GM21529 (cell line): ENCODE results near the gene PPP6R2.
A peak's percentile ranks its signal among the peaks of the same experiment; 100 is the strongest.
"Not testable (repeated sequence)": the region's sequence is repeated elsewhere in the genome, so short reads cannot be mapped to it uniquely, and the experiment has no call there.

Source experiments
- ATAC-seq: cut with Tn5 transposase; IDR thresholded peaks from one replicate; pipeline ENCODE4 v1.9.1; 2021; ENCODE audit not compliant: unreplicated experiment

Gene PPP6R2

DNA sequence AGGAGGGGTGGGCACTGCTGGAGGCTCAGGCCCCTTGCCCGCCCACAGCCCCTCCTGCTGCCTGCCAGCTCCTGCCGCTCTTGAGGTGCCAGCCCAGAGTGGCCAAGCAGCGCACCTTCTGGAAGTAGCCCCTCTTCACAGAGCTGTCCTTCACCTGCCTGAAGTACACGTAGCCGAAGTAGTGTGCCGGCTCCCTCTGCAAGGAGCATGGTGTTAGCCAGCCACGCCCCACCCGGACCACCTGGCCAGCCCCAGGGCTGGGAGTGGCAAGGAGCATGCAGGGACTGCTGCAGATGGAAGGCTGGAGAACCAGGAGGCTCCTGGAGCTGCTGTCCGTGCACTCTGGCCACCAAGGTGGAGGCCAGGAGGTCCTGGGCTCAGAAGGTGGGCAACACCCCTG, 25.9 kb upstream of the PPP6R2 start:
- no peak for ATAC-seq

GRCh38 chr22:50317674-50318073, 25.5 kb upstream of the PPP6R2 start:
- no peak for ATAC-seq

- no peak for ATAC-seq
Measured at GRCh38 chr22:50318356-50318697, 24.8 kb upstream of the PPP6R2 start.

GRCh38 chr22:50318698-50319411, 24.3 kb upstream of the PPP6R2 start:
- ATAC-seq: no peak

GRCh38 chr22:50319503-50319951, 23.6 kb upstream of the PPP6R2 start:
- ATAC-seq: no peak

DNA sequence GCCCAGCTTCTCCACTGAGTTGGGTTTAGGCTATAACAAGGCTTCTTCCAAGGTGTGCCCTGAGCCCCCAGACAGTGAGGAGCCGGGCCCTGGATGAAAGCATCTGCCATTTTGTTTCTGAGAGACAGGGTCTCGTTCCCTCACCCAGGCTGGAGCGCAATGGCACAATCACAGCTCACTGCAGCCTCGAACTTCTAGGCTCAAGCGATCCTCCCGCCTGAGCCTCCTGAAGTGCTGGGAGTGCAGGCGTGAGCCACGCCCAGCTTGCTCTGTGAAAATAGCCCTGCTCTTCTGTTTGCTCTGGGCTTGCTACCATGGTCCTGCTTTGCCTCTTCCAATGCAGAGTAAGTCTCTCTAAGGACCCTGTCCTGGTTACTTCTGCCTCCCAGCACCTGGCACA, 23.0 kb upstream of the PPP6R2 start:
- no peak for ATAC-seq

GRCh38 chr22:50320671-50321325, 22.3 kb upstream of the PPP6R2 start:
- no peak for ATAC-seq

DNA sequence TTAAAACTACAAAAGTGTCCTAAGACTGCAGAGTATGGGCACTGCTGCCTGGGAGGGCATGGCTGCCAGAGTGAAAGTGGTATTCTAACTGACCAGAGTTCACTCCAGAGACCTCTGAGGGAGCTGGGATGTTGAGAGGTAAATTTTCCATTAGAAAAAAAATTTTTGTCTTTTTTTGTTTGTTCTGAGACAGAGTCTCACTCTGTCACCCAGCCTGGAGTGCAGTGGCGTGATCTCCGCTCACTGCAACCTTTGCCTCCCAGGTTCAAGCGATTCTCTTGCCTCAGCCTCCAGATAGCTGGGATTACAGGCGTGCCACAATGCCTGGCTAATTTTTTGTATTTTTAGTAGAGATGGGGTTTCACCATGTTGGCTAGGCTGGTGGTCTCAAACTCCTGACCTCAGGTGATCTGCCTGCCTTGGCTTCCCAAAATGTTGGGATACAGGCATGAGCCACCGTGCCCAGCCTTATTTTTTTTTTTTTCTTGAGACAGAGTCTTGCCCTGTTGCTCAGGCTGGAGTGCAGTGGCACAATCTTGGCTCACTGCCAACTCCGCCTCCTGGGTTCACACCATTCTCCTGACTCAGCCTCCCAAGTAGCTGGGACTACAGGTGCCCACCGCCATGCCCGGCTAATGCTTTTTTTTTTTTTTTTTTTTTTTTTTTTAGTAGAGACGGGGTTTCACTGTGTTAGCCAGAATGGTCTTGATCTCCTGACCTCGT, 20.6 kb upstream of the PPP6R2 start:
- ATAC-seq: not testable (repeated sequence)

DNA sequence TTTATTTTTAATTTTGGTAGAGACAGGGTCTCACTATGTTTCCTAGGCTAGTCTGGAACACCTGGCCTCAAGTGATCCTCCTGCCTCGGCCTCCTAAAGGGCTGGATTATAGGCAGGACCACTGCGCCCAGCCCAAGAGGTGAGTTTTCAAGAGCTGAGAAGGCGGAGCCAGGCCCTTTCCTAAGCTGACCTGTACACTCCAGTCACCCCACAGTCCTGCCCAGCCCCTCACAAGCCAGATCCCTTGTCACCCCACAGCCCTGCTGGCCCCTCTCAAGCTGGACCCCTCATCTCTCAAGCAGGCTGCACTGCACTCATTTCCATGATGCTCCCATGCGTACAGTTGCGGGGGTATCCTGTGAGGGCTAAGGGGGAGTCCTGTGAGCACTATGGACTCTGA, 19.2 kb upstream of the PPP6R2 start:
- ATAC-seq: no peak

DNA sequence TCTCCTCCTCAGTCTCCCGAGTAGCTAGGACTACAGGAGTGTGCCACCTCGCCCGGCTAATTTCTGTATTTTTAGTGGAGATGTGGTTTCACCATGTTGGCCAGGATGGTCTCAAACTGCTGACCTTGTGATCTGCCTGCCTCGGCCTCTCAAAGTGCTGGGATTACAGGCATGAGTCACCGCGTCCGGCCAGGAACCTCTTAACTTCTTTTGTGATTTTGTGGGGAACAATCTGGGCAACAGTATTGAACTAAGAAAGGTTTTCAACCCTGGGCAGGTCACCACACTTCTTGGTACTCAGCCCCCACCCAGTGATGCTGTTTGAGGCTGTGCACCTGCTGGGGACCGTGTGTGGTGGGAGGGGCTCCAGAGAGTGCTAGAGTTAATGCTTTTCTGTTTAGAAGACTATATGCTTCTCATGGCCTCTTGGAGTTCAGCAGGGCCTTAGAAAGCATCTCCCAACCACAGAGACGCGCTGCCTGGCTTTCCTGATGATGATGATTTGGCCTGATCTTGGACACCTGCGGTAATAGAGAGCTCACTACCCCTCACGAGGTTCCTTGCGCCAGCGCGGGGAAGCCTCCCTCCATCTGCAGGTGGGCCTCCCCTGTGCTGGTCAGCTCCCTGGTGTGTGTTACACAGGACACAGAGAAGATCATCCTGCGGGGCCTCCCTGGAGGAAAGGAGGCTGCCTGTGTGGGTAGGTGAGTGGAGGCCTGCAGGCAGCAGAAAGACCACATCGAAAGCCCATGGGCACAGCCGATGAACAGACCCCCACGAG, 17.5 kb upstream of the PPP6R2 start:
- ATAC-seq: no peak

DNA sequence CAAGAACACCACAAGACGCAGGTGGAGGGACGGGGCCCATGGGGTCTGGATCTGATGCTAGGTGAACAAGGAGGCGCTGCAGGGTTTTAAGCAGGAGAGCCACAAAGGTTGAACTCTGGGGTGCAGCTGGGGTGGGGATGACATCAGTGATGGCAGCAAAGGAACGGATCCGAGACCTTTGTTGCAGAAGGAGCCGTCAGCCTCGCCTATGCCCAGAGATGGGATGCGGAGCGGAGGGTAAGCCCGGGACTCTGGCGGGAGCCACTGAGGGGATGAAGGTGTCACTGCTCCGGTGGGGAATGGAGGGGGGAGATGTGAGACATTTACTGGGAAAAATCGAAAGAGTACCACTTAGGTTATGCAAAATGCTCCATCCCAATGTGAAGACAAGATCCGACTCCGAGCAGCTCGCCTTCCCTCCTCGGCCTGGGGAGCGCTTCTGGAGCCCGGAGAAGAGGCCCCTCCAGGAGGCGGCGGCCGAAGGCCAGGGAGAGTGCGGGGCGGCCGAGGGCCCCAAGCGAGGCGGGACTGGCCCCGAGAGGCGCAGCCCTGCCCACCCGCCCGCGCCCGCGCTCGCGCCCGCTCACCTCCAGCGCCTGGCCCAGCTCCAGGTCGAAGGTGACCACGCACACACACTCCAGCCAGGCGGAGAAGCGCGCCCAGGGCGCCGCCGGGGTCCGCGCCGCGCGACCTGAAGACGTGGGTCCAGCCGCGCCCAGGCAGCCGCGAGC, 16.7 kb upstream of the PPP6R2 start:
- ATAC-seq: no peak

DNA sequence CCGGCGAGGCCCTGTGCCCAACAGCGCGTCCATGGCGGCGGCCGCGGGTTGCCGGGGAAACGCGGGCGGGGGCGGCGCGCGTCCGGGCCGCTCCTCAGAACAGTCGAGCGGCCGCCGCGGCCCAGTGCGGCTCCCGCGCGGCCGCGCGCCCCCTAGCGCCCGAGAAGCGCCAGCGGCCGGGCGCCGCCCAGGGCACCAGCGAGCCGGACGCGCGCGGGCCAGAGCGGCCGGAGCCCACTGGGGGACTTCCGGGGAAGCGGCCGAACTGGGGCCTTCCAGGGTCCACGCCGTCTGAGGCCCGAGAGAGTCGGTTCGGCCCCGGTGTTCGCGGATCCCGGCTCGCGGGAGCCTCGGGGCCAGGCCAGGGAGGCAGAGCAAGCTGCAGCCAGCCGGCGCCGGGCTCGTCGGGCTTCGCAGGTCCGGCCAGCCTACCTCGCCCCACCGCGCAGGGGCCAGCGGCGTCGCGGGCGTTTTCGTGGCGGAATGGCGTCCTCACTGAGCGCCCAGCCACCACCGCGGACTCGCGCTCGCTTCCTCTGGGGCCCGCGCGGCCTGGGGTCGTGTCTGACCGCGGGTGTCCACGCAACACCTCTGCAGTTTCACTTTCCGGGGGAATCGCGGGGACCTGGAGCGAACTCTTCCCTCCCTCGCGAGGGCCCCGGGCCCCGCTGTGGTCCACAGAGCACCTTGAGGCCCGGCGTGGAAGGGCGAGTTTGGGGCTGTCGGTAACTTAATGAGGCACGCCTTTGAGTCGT, 16.0 kb upstream of the PPP6R2 start, which contains the start of gene DENND6B:
TSS of gene DENND6B (minus strand) at position 57 of the 755 bp plus-strand sequence. CDS start at position 33, 24 bp downstream.
- ATAC-seq: peak; percentile 72

DNA sequence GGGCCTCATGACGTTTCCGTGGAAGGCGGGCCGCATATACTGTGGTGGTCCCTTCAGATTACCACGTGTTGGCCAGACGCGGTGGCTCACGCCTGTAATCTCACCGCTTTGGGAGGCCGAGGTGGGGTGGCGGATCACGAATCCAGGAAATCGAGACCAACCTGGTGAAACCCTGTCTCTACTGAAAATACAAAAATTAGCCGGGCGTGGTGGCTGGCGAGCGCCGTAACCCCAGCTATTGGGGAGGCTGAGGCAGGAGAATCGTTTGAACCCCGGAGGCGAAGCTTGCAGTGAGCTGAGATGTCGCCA, 15.5 kb upstream of the PPP6R2 start:
- ATAC-seq: no peak

DNA sequence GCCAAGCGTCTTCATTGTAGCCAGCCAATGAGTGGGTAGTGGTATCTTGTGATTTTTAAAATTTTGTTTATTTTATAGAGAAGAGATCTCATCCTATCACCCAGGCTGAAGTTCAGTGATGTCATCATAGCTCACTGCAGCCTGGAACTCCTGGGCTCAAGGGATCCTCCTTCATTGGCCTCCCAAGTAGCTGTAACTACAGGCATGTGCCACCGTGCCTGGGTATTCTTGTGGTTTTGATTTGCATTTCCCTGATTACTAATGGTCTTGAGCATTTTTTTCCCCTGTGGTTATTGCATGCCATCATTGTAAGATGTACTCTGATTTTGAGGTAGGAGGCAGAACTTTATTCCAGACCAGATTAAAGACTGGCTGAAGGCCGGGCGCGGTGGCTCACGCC, 13.9 kb upstream of the PPP6R2 start:
- ATAC-seq: no peak

GRCh38 chr22:50334433-50334832, 8.7 kb upstream of the PPP6R2 start:
- ATAC-seq: not testable (repeated sequence)

DNA sequence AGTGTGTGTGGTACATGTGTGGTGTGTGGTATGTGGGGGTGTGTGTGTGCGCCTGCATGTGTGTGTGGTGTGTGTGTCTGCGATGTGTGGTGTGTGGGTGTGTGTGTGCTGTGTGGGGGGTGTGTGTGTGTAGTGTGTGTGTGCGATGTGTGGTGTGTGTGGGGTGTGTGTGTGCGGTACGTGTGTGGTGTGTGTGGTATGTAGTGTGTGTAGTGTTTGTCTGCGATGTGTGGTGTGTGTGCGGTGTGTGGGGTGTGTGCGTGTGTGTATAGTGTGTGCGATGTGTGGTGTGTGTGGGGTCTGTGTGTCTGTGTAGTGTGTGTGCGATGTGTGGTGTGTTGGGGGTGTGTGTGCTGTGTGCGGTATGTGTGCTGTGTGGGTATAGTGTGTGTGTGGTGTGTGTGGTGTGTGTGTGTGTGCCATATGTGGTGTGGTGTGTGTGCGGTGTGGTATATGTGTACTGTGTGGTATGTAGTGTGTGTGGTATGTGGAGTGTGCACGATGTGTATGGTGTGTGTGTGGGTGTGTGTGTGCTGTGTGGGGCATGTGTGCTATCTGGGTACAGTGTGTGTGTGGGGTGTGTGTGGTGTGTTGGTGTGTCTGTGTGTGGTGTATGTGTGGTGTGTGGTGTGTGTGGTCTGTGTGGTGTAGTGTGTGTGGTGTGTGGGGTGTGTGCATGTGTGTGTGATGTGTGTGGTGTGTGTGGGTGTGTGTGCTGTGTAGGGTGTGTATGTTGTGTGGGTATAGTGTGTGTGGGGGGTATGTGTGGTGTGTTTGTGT, 5.7 kb upstream of the PPP6R2 start:
- ATAC-seq: no peak

DNA sequence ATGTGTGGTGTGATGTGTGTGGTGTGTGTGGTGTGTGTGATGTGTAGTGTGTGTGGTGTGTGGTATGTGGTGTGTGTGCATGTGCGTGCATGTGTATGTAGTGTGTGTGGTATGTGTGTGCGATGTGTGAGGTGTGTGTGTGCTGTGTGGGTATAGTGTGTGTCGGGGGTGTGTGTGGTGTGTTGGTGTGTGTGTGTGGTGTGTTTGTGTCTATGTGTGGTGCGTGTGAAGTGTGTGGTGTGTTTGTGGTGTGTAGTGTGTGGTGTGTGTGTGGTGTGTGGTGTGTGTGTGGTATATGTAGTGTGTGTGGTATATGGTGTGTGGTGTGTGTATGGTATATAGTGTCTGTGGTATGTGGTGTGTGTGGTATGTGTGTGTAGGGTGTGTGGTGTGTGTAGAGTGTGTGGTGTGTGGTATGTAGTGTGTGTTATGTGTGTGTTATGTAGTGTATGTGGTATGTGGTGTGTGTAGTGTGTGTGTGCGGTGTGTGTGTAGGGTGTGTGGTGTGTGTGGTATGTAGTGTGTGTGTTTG, 5.0 kb upstream of the PPP6R2 start:
- no peak for ATAC-seq

- no peak for ATAC-seq
Measured at GRCh38 chr22:50338860-50339462, 4.2 kb upstream of the PPP6R2 start.
